Left lung (tissue), 10 donors: ENCODE measurements around the gene LRIG1. TPM values are rescaled to one million over a fixed set of nuclear protein-coding genes. Genes with fewer than 3 reads are reported as not detected.

Experiments
- ATAC-seq: fragments of 200-7000 bp; cut with Tn5 transposase; one replicate; pipeline ENCODE4 v1.9.1; 2020; ENCODE audit warnings: moderate library complexity
- DNase-seq, 4 donors: peaks; one replicate each; pipeline ENCODE4 v3.0.0-alpha.2; 2013 to 2020
- H3K27ac ChIP-seq, 2 donors: fragments of 200-600 bp; sonication (generic) in 1 of 2; one replicate each; pipeline versions ENCODE4 v1.5.0 to v1.8.0; 2020 to 2021
- H3K27me3 ChIP-seq, 2 donors: fragments of 200-600 bp; sonication (generic) in 1 of 2; one replicate each; pipeline versions ENCODE4 v1.5.0 to v1.8.0; 2020 to 2021
- H3K36me3 ChIP-seq, 2 donors: fragments of 200-600 bp; sonication (generic) in 1 of 2; one replicate each; pipeline versions ENCODE4 v1.5.0 to v1.8.0; 2020 to 2021
- H3K4me1 ChIP-seq, 2 donors: fragments of 200-600 bp; one replicate each; pipeline ENCODE4 v1.8.0; 2021
- H3K4me3 ChIP-seq, 2 donors: fragments of 200-600 bp; sonication (generic) in 1 of 2; one replicate each; pipeline versions ENCODE4 v1.5.0 to v1.8.0; 2020 to 2021; ENCODE audit warnings: mild to moderate bottlenecking in 1 of 2
- H3K9me3 ChIP-seq, 2 donors: fragments of 200-600 bp; sonication (generic) in 1 of 2; one replicate each; pipeline versions ENCODE4 v1.5.0 to v1.8.0; 2020 to 2021
- CTCF ChIP-seq, 2 donors: fragments of 200-600 bp; sonication (generic) in 1 of 2; IDR thresholded peaks; one replicate each; pipeline versions ENCODE4 v1.5.0 to v1.8.0; 2021; ENCODE audit warnings: antibody characterized with exemption in 2 of 2
- intact Hi-C, 2 donors: fragments of 100-400 bp; cut with DNase I; formaldehyde crosslinking; loops; one replicate each; pipeline versions ENCODE4 v1.11.2 to v1.14.2; 2022
- polyA plus RNA-seq, 6 donors: library from polyadenylated mRNA; unstranded; fragments of 120-200 nt; gene quantifications; one replicate each; pipeline ENCODE4 v1.2.1, GENCODE V29; 2013; ENCODE audit not compliant: insufficient read length in 6 of 6
- total RNA-seq, 2 donors: library from RNA; stranded (reverse); fragmentation: NEBNext Ultra II Directional; extraction: Animal tissue kit (Norgen Biotek cat#: 25700); gene quantifications; one replicate each; pipeline ENCODE4 v1.2.1, GENCODE V29; 2021
- donor health status: DM: no; HTN: yes; CAD: no.
- donor health status: DM: no; HTN: no; CAD: no.

LRIG1 gene
- total and polyA plus RNA-seq, 8 donors: 32.6 to 42.7 (median 35.7) TPM

- H3K27ac ChIP-seq: peak overlapping the region; percentile 87 to 88
- DNase-seq: peak in 2 of 4 donors; percentile 53 to 90
- TF ChIP-seq CTCF (IDR thresholded peaks at IDR 0.05): no peak
- no peaks in the 10 kb centered on the region for H3K9me3 ChIP-seq
- no peak for ATAC-seq
- H3K4me3 ChIP-seq: peak overlapping the region; percentile 93 to 94
- no peaks in the 10 kb centered on the region for H3K27me3 ChIP-seq
- H3K36me3 ChIP-seq: no peaks in the 10 kb centered on the region
- intact Hi-C loops: no loop called here
- H3K4me1 ChIP-seq: peaks cover 10 to 40% of the 10 kb centered on the region in 2 donors
These were observed 794 bp downstream of the LRIG1 start for GRCh38 chr3:66499881-66500575.

- peaks cover 10 to 48% of the 10 kb centered on the region in 2 donors for H3K4me1 ChIP-seq
- peak overlapping the region; percentile 87 to 88 for H3K27ac ChIP-seq
- peak; percentile 11 for ATAC-seq
- intact Hi-C loops: no loop called here
- H3K36me3 ChIP-seq: no peaks in the 10 kb centered on the region
- no peaks in the 10 kb centered on the region for H3K9me3 ChIP-seq
- no peaks in the 10 kb centered on the region for H3K27me3 ChIP-seq
- TF ChIP-seq CTCF (IDR thresholded peaks at IDR 0.05): no peak
- DNase-seq: no peak
- peak overlapping the region; percentile 93 to 94 for H3K4me3 ChIP-seq
These were observed 1.9 kb downstream of the LRIG1 start for GRCh38 chr3:66498687-66499621.

GRCh38 chr3:66497985-66498671, 2.7 kb downstream of the LRIG1 start:
- peak overlapping the region; percentile 87 to 88 for H3K27ac ChIP-seq
- no peaks in the 10 kb centered on the region for H3K36me3 ChIP-seq
- ATAC-seq: peak; percentile 1
- no peaks in the 10 kb centered on the region for H3K27me3 ChIP-seq
- H3K4me3 ChIP-seq: peak overlapping the region; percentile 93 to 94
- no peak for TF ChIP-seq CTCF (IDR thresholded peaks at IDR 0.05)
- intact Hi-C loops: no loop called here
- H3K4me1 ChIP-seq: peaks cover 16 to 57% of the 10 kb centered on the region in 2 donors
- no peaks in the 10 kb centered on the region for H3K9me3 ChIP-seq
- DNase-seq: no peak

GRCh38 chr3:66497288-66497984, 3.4 kb downstream of the LRIG1 start:
- H3K9me3 ChIP-seq: no peaks in the 10 kb centered on the region
- no peaks in the 10 kb centered on the region for H3K27me3 ChIP-seq
- peak overlapping the region; percentile 87 to 88 for H3K27ac ChIP-seq
- no peak for DNase-seq
- no peaks in the 10 kb centered on the region for H3K36me3 ChIP-seq
- peaks cover 21 to 64% of the 10 kb centered on the region in 2 donors for H3K4me1 ChIP-seq
- H3K4me3 ChIP-seq: peak overlapping the region in 1 of 2 donors; percentile 94
- intact Hi-C loops: no loop called here
- no peak for ATAC-seq
- no peak for TF ChIP-seq CTCF (IDR thresholded peaks at IDR 0.05)
